Cerebellar cortex (tissue), 1 donor: ENCODE data around the gene VDR.

Experiments used
- DNase-seq: peaks from one replicate; pipeline ENCODE4 v3.0.0-alpha.2; 2015; ENCODE audit warnings: low spot score

The VDR gene

GRCh38 chr12:47894068-47894467, 10.7 kb downstream of the VDR start:
- no peak for DNase-seq

GRCh38 chr12:47892819-47893218, 12.0 kb downstream of the VDR start:
- no peak for DNase-seq

GRCh38 chr12:47891356-47891755, 13.4 kb downstream of the VDR start:
- DNase-seq: no peak

- no peak for DNase-seq
Measured at GRCh38 chr12:47889040-47889439, 15.8 kb downstream of the VDR start.

- no peak for DNase-seq
Measured at GRCh38 chr12:47888153-47888819, 16.5 kb downstream of the VDR start.

GRCh38 chr12:47887529-47887928, 17.3 kb downstream of the VDR start:
- DNase-seq: no peak

GRCh38 chr12:47886510-47887240, 18.1 kb downstream of the VDR start:
- no peak for DNase-seq

GRCh38 chr12:47885566-47885965, 19.2 kb downstream of the VDR start:
- DNase-seq: no peak

- no peak for DNase-seq
Measured at GRCh38 chr12:47885012-47885501, 19.7 kb downstream of the VDR start.

GRCh38 chr12:47884501-47884900, 20.3 kb downstream of the VDR start:
- DNase-seq: no peak

GRCh38 chr12:47883663-47884195, 21.1 kb downstream of the VDR start:
- DNase-seq: no peak

GRCh38 chr12:47882781-47883546, 21.8 kb downstream of the VDR start:
- no peak for DNase-seq

- DNase-seq: no peak
Measured at GRCh38 chr12:47881826-47882427, 22.9 kb downstream of the VDR start.

GRCh38 chr12:47881051-47881450, 23.7 kb downstream of the VDR start:
- no peak for DNase-seq

- DNase-seq: no peak
Measured at GRCh38 chr12:47878918-47879481, 25.8 kb downstream of the VDR start.

- DNase-seq: no peak
Measured at GRCh38 chr12:47878293-47878917, 26.4 kb downstream of the VDR start.

GRCh38 chr12:47877081-47877480, 27.7 kb downstream of the VDR start:
- no peak for DNase-seq

- no peak for DNase-seq
Measured at GRCh38 chr12:47876440-47876960, 28.3 kb downstream of the VDR start.

GRCh38 chr12:47875746-47876439, 28.9 kb downstream of the VDR start:
- DNase-seq: no peak

GRCh38 chr12:47874316-47874715, 30.5 kb downstream of the VDR start:
- no peak for DNase-seq
